Measurements from ENCODE around the gene PGM2L1.
A peak's percentile ranks its signal among the peaks of the same experiment; 100 is the strongest.

The PGM2L1 gene

GRCh38 chr11:74377689-74378088 is 20.5 kb downstream of the PGM2L1 start:
- TF ChIP-seq ZFP3 (CRISPR knock-in tag; IDR thresholded peaks at IDR 0.05), result no peak
- no peak for TF ChIP-seq OSR1 (CRISPR knock-in tag; IDR thresholded peaks at IDR 0.05)
- no peak for TF ChIP-seq CSDC2 (CRISPR knock-in tag; IDR thresholded peaks at IDR 0.05)
- no peak for TF ChIP-seq TOX (CRISPR knock-in tag; IDR thresholded peaks at IDR 0.05; ENCODE audit: borderline replicate concordance)
- no peak for TF ChIP-seq GLIS3 (CRISPR knock-in tag; IDR thresholded peaks at IDR 0.05)
- TF ChIP-seq ESRRG (CRISPR knock-in tag; IDR thresholded peaks at IDR 0.05), result no peak
- no peak for TF ChIP-seq ZNF565 (CRISPR knock-in tag; conservative IDR thresholded peaks at IDR 0.05; ENCODE audit: low read depth)
- TF ChIP-seq CSRNP3 (CRISPR knock-in tag; IDR thresholded peaks at IDR 0.05), result no peak
- TF ChIP-seq TCF4 (CRISPR knock-in tag; IDR thresholded peaks at IDR 0.05; ENCODE audit: borderline replicate concordance), result no peak
- no peak for TF ChIP-seq RARB (CRISPR knock-in tag; IDR thresholded peaks at IDR 0.05)
- TF ChIP-seq ARNTL (CRISPR knock-in tag; IDR thresholded peaks at IDR 0.05; ENCODE audit: borderline replicate concordance, low read depth), result no peak

GRCh38 chr11:74373382-74373781 is 24.9 kb downstream of the PGM2L1 start:
- ATAC-seq, result peak; percentile 63
- TF ChIP-seq ISL1 (CRISPR knock-in tag; IDR thresholded peaks at IDR 0.05) (peak; percentile 48; the same call in 1 of the 2 replicates), ZNF565 (CRISPR knock-in tag; conservative IDR thresholded peaks at IDR 0.05; ENCODE audit: low read depth) (no peak)

More at GRCh38 chr11:74377689-74378088, 20.5 kb downstream of the PGM2L1 start:
- ATAC-seq, result no peak

GRCh38 chr11:74371269-74372052 is 26.8 kb downstream of the PGM2L1 start:
- TF ChIP-seq CREB5 (CRISPR knock-in tag; IDR thresholded peaks at IDR 0.05; ENCODE audit: low read depth) (no peak), ZNF565 (CRISPR knock-in tag; conservative IDR thresholded peaks at IDR 0.05; ENCODE audit: low read depth) (no peak), RARB (CRISPR knock-in tag; IDR thresholded peaks at IDR 0.05) (no peak), TCF4 (CRISPR knock-in tag; IDR thresholded peaks at IDR 0.05; ENCODE audit: borderline replicate concordance) (no peak), TSHZ2 (CRISPR knock-in tag; IDR thresholded peaks at IDR 0.05) (no peak), BACH2 (CRISPR knock-in tag; IDR thresholded peaks at IDR 0.05; ENCODE audit: borderline replicate concordance) (no peak), ARNTL (CRISPR knock-in tag; IDR thresholded peaks at IDR 0.05; ENCODE audit: borderline replicate concordance, low read depth) (no peak), PPARA (CRISPR knock-in tag; IDR thresholded peaks at IDR 0.05; ENCODE audit: borderline replicate concordance) (no peak), GLIS3 (CRISPR knock-in tag; IDR thresholded peaks at IDR 0.05) (no peak), POU6F1 (CRISPR knock-in tag; IDR thresholded peaks at IDR 0.05; ENCODE audit: borderline replicate concordance, low read depth) (no peak), ZFP30 (CRISPR knock-in tag; IDR thresholded peaks at IDR 0.05) (no peak)
- ATAC-seq, result peak; percentile 56

- TF ChIP-seq GLIS3 (CRISPR knock-in tag; IDR thresholded peaks at IDR 0.05), result no peak
- peak; percentile 41; the same call in 1 of the 2 replicates for TF ChIP-seq ISL1 (CRISPR knock-in tag; IDR thresholded peaks at IDR 0.05)
- TF ChIP-seq BACH2 (CRISPR knock-in tag; IDR thresholded peaks at IDR 0.05; ENCODE audit: borderline replicate concordance), result no peak
- no peak for ATAC-seq
Observed at GRCh38 chr11:74370123-74370522, 28.1 kb downstream of the PGM2L1 start.

All from SK-N-SH treated with all-trans-retinoic acid at 6 μM for 48 hours (cell line).